Head of caudate nucleus (tissue), 42 donors: ENCODE results near the gene APEX1.

Experiments used
- DNase-seq, 42 donors: peaks; one replicate each; pipeline versions ENCODE4 v3.0.0 to v3.0.0-alpha.2; 2020 to 2021; ENCODE audit warnings: mixed read lengths in 7 of 42
- intact Hi-C: fragments of 100-400 bp; cut with DNase I; formaldehyde crosslinking; loops from one replicate; pipeline ENCODE4 v1.15.0; 2022

The APEX1 gene

DNA sequence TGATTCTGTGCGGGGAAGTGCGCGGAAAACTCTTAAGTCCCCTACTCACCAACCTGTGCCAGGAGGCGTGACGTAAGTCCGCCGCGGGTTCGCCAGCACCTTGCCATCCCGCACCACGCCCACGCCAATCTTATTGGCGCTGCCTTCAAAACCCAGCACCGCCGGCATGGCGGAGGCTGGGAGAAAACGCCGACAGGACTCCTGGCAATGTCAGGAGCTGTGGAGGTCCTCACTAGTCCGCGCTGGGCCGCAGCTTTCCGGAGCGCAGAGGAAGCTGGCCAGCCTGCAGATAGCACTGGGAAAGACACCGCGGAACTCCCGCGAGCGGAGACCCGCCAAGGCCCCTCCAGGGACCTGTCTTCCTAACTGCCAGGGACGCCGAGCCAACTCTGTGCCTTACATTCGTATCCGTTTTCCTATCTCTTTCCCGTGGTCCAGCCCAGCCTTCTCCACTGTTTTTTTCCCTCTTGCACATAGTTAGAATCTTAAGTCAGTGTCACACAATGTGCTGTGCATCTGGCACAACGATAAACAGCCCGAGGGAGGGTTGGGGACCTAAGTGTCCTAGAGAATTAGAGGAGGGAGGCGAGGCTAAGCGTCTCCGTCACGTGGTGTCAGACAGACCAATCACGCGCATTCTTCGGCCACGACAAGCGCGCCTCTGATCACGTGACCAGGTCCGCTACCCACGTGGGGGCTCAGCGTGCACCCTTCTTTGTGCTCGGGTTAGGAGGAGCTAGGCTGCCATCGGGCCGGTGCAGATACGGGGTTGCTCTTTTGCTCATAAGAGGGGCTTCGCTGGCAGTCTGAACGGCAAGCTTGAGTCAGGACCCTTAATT is at the start of gene APEX1, which contains the start of gene OSGEP:
Gene APEX1 (plus strand): TSS at position 711 of the 839 bp plus-strand sequence. CDS start 420 bp downstream, outside the sequence.
Gene OSGEP (minus strand): TSS at position 297 of the 839 bp plus-strand sequence. CDS start 129 bp downstream, at position 168.
- intact Hi-C loops = loop anchor here (2.0 to 10.0 kb wide), 3 partner anchors 42 to 230 kb away; partner anchors contain the start of genes ANG, RNASE4 and TEP1
- DNase-seq = peak; percentile 95 to 100 (median 99)

- DNase-seq = no peak
- intact Hi-C loops = no loop called here
Measured at GRCh38 chr14:20409226-20409625, 45.8 kb upstream of the APEX1 start.

DNA sequence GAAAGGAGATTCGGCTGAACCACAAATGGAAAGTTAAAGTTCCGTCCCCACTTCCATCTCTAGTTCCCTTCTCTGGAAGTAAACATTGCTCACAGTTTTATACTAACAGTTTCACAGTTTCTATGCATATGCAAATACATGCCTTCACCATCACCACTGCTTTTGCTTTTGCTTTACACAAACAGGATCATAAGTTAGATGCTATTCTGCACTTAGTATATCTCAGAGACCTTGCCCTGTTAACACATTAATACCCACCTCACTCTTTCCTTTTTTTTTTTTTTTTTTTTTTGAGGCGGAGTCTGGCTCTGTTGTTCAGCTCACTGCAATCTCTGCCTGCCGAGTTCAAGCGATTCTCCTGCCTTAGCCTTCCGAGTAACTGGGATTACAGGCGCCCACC is 42.6 kb upstream of the APEX1 start:
- DNase-seq = no peak
- intact Hi-C loops = loop anchor here (2.0 kb wide), 1 partner anchor 42 kb away; the partner anchor contains the start of genes APEX1 and OSGEP

GRCh38 chr14:20412876-20413743 is 41.9 kb upstream of the APEX1 start, which contains the start of gene TEP1:
Gene TEP1, minus strand, starts transcription at chr14:20413501. Its CDS starts 5,062 bp downstream, at chr14:20408439.
- DNase-seq = peak; percentile 71 to 95 (median 86)
- intact Hi-C loops = loop anchor here (2.0 kb wide), 1 partner anchor 42 kb away; the partner anchor contains the start of genes APEX1 and OSGEP

GRCh38 chr14:20413744-20414082 is 41.3 kb upstream of the APEX1 start:
- DNase-seq = peak in 5 of 42 donors; percentile 15 to 30 (median 23)
- intact Hi-C loops = loop anchor here (2.0 kb wide), 1 partner anchor 41 kb away; the partner anchor contains the start of genes APEX1 and OSGEP

DNA sequence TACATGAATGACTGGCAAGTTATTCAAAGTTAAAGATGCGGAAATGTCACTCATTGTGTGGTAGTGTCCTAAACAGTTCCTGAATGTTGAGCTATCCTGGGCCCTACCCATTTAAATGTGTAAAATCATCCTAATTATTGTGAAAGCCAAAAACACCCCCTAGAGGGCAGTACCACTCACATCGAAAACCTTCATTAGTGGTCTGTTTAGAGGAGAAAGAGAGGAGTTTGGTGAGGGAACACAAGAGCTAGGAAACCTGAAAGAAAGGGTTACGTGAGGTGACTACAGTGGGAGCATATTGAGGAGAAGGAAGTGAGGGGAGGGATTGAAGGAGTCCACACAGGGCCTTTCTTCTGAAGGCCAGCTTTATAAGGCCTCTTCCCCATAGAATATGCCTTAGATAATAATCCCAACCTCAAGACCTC is 39.2 kb upstream of the APEX1 start:
- intact Hi-C loops = no loop called here
- peak in 12 of 42 donors; percentile 25 to 67 (median 34) for DNase-seq

- intact Hi-C loops = no loop called here
Measured at GRCh38 chr14:20416223-20416622, 38.8 kb upstream of the APEX1 start.

DNA sequence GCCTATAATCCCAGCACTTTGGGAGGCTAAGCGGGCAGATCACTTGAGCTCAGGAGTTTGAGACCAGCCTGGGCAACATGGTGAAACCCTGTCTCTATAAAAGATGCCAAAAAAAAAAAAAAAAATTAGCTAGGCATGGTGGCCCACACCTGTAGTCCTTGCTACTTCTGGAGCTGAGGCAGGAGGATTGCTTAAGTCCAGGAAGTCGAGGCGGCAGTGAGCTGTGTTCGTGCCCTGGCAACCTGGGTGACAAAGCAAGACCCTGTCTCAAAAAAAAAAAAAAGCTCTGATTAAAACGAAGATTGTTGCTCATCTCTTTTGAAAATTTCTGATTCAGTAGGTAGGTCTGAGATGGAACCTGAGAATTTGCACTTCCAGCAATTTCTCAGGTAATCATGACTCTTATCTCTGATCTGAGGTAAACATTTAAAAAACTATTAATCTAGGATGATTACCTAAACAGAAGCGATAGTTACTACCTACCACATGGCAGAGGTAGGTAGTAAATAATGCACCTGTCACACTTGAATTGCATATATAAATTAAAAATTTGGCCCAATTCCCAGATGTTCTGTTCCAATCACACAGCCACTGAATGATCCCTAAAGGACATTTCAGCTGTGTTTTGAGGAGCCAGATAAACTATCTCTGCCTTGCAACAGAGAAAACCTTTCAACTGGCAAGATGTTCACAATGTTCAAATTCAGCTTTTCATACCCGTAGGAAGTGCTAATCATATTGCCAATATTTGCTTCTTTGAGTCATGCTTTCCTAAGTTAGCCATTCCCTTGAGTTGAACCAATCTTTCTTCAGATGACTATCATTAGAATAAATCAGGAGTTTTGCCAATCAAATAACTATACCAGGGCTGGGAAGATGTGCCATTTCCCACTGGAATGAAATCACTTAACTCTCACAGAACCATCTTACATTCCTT is 37.5 kb upstream of the APEX1 start:
- intact Hi-C loops = no loop called here
- DNase-seq = no peak

More at GRCh38 chr14:20416223-20416622, 38.8 kb upstream of the APEX1 start:
- no peak for DNase-seq

DNA sequence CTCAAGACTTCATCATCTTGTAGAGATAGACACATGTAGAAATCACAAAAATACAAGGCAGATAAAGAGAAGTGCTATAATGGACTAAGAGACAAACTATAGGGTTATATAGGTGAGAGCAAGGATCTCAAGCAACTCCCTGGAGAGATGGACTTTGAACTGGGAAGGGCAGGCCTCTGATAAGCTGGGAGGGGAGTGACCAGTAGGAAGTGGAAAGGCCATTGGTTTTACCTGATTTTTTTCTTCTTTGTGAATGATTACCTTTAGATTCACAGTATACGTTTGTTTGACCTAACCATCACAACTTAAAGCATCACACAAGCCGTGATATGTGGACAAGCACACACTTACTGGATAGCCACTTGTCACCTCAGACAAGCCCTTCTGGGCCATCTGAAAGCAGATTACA is 36.5 kb upstream of the APEX1 start:
- no peak for DNase-seq
- intact Hi-C loops = no loop called here

DNA sequence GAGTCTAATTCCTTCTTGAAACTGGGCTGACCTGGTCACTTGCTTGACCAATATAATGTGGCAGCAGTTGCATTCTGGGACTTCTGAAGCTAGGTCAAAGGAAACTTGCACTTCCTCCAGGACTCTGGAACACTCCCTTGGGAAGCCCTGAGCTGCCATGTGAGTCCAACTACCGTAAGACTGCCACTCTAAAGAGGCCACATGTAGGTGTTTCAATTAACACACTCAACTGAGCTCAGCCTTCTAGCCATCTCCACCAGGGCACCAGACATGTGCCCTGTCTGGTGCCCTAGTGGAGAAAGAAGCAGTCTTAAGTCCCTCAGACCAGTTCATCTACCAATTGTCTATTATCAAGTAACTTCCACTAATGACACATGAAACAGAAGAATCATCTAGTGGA is 35.6 kb upstream of the APEX1 start:
- no peak for DNase-seq
- intact Hi-C loops = no loop called here

DNA sequence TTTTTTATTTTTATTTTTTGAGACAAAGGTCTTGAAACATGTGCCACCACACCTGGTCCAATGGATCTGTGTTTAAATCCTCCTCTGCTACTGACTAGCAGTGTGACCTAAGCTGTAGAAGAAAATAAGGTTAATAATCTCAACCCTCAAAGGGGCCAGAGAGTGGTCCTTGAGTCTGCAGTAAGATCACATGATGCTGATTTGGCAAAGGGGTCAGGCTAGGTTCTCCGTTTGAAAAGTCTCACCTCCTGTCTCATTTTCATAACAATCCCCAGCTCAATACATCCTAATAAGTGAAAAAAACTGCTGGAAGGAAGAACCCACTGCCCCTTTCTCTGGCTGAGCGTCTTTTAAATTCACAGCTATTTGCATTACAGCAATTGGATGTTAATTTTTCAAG is 33.8 kb upstream of the APEX1 start:
- intact Hi-C loops = no loop called here
- DNase-seq = no peak

GRCh38 chr14:20422886-20423285 is 32.1 kb upstream of the APEX1 start:
- no peak for DNase-seq
- intact Hi-C loops = no loop called here

GRCh38 chr14:20424851-20425250 is 30.2 kb upstream of the APEX1 start:
- intact Hi-C loops = no loop called here
- DNase-seq = no peak

GRCh38 chr14:20427231-20428009 is 27.6 kb upstream of the APEX1 start:
- intact Hi-C loops = no loop called here
- no peak for DNase-seq

GRCh38 chr14:20428010-20428365 is 27.0 kb upstream of the APEX1 start:
- no peak for DNase-seq
- intact Hi-C loops = no loop called here

GRCh38 chr14:20428802-20429201 is 26.2 kb upstream of the APEX1 start:
- intact Hi-C loops = no loop called here
- peak in 1 of 42 donors; percentile 37 for DNase-seq

- intact Hi-C loops = no loop called here
- peak in 37 of 42 donors; percentile 15 to 73 (median 49) for DNase-seq
Measured at GRCh38 chr14:20429801-20430669, 25.0 kb upstream of the APEX1 start.
